Putamen (tissue), 1 donor: ENCODE results near the gene PLA2R1.
A peak's percentile ranks its signal among the peaks of the same experiment; 100 is the strongest.

Source experiments
- DNase-seq: peaks from one replicate; pipeline ENCODE4 v3.0.0-alpha.2; 2016; ENCODE audit warnings: low spot score

The PLA2R1 gene

DNA sequence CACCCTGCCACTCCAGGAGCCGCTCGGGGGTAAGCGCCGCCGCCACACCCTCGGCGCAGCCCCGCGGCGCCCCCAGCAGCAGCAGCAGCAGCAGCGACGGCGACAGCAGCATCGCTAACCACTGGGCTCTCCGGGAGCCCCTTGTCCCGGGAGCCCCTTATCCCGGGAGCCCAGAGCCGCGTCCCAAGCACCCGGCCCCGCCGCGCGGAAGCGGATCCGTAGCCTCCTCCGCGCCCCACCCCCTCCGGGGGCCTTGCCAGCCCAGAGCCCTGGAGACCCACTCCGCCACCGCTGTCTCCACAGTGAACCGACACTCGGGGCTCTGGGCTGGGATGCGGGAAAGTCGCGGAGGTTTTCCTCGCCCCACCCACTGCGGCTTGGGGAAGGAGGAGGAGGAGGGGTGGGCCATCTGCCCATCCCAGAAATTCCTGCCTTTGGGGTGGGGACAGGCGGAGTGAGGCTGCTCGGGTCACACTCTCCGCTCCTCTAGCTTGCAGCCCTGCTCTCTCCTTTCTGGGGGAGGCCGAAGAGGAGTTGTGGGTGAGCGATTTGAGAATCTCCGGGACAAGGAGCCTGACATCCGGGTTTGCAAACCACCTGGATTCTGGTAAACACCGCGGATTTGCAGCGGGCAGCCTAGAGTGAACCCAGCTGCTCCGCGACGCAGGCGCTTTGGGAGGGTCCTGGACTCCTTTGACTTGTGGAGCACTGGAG lies at the start of gene PLA2R1:
Gene PLA2R1 (minus strand): TSS at position 324 of the 714 bp plus-strand sequence. CDS start 212 bp downstream, at position 112.
- DNase-seq = peak; percentile 7

DNA sequence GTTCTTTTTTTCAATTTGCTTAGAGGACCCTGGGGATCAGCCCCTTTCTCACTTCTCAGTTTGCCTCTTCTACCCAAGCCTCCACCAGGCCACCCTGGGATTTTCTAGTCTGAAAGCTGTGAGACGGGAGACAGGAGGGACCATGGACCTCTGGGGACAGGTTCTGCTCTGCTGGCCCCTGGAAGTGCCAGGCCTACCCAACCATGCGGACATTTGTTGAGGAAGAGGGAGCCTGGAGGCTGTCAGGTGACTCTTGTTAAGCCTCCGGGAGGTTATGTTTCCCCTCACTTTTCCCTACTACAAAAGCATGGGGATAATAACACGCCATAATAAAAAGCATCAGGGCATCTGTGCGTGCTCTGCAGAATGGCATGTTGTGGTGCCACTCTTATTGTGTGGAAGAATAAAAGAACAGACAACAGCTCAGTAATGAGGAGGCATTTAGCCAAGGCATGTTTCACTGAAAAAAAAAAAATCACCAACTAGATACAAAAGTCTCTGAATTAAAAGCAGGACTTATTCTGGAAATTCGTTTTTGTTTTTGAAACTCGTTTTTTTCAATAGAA lies 48.3 kb upstream of the PLA2R1 start:
- no peak for DNase-seq

DNA sequence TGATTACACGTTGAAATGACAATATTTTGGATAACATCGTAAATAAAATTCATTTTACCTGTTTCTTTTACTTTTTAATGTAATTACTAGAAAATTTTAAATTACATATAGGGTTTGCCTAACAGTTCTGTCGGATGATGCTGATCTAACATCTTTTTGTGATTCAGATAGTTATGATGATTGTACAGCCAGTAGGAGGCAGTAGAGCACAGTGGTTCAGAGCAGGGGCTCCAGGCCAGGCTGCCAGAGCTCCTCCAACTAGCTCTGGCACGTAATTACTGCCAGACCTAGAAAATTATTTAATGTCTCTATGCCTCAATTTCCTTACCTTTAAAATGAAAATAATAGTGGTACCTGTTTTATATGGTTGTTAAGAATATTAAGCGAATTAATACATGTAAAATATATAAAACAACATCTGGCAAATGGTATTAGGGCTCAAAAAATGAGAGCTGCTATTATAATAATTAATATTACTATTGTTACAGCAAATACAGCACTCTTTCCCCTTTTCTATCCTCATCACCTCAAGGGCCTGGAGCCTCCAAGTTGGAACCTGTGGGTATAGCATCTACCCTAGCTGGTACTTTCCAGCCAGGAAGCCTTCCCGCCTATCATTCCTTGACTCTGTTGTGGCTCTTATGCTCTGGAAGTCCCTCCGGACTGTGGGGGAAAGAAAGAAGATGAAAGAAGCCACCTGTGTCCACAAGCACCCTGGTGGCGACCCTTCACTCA lies 47.7 kb upstream of the PLA2R1 start:
- DNase-seq = peak; percentile 57

DNA sequence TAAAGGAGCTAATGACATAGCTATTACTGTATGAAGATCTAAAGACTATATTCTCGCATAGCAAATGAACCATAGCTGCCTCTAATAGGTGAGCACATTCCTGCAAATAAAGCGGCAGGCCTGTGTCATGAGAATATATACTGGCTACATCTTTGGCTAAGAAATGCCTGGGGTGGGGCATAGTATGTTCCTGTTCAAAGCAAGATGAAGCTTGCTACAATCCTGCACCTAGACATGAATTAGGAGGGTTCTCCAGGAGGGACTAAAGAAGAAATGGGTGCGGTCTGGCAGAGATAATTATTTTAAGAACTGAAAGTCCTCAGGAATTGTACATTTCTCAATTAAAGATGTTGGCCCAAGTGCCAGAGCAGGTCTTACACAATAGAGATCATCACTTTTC lies 46.8 kb upstream of the PLA2R1 start:
- no peak for DNase-seq

DNA sequence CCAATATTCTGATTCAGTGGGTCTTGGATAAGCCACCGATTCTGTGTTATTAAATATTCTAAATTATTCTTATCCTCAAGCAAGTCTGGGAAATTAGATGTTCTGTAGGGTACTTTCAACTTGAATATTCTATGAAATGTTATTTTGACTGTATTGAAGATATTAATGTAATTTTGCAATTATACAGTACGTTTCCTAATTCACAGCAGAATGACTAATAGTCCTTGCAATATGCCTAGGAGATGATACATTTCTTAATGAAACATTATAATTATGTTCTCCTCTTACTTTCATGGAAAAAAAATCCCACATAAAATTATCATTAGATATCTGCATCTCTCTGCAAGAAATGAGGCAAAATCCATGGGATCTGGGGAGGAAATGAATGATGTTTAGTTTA lies 46.2 kb upstream of the PLA2R1 start:
- DNase-seq = no peak

DNA sequence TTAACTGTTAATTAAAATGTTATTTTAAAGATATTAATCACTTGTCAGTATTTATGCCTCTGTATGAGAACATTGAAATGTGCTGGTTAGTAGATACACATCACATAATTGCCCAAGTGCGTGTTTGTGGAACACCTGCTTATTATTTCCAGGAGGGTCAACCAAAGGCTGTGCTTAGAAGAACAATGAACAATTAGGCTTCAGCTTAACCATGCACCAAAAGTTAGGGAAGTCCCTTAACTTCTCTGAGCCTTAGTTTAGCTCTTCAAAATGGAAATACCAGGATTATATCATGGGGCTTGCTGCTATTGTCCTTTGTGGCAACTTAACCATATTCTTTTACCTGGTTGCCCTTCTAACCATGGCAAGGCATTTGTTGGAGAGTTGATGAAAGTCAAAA lies 43.0 kb upstream of the PLA2R1 start:
- no peak for DNase-seq

DNA sequence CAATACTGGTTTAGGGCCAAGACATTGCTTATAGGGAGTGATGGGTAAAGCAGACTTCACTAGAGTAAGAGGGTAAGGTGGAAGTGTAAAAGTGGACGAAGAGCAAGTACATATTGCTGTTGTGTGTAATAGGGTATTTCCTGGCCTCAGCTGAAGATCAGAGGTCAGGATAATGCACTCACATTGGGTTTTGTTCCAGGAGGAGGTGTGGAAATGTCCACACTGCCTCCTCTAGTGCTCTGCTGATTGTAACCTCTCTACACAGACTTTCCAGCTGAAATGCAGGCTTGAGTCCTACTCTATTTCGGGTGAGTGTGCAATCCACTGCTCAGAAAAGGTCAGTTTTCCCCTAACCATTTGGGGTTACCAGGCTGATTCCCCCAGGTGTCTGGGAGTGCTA lies 41.7 kb upstream of the PLA2R1 start:
- no peak for DNase-seq

DNA sequence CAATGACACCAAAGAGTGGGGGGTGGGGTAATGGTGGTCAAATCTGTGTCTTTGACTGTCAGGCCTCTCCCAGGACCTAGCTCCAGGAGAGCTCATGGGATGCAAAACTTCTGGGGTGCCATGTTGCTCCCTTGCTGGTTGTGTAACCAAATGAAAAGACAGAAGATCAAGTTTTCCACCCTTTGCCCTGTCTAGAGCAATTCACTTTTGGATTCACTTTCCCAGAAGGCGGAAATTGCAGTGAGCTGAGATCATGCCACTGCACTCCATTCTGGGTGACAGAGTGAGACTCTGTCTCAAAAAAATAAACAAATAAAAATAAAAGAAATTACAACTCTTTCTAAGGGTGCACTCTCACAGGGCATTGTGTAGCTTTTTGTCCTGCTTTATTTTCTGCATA lies 34.9 kb upstream of the PLA2R1 start:
- DNase-seq = no peak

DNA sequence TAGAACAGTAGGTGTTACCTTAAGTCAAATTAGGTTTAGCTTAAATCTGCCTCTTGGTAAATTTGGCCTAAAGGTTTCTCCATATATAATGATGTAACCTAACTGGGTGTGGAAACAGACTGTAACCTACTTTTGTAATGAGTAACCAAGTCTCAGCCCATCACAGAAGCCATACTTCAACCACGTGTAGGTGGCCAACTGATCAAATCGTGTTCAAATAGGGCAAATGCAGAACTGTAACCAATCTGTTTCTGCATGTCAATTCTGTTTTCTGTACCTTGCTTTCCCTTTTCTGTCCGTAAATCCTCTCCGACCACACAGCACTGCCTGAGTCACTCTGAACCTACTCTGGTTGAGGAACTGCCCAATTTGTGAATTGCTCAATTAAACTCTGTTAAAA lies 34.0 kb upstream of the PLA2R1 start:
- DNase-seq = no peak

DNA sequence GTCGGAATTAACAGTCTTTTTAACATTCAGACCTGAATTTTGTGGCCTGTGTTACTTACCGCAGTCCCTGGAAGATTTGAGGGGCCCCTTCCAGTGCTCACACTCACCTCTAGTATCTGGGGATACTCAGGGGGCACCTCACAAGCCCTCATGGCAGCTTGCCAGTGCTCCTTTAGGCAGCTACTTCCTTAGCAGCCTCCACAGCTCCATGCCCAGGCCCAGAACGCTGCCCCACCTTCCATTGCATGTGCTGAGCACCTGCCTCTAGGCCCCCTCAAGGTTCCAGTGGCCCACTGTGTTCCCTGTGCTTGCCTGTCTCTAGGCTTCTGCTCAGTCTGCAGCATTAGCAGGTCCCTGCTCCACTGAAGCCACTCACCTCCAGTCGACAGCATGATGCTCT lies 30.0 kb upstream of the PLA2R1 start:
- no peak for DNase-seq

DNA sequence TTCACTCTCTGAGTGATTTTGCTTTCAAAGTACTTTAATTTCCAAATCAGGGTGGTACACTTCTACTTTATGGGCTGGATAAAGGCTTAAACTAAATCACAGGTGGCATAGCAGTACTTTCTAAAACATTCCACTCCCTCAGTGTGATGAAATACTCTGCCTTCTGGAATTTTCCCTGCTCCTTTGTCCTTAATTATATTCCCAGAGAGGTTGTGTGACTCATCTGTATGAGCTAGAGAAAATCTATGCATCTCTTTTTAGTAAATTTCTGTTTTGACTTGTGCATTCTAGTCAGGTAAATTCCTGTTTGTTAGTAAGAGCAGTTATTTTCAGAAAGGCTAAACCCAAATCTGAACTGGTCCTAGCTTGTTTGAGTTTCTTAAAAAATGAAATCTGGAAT lies 29.0 kb upstream of the PLA2R1 start:
- no peak for DNase-seq

DNA sequence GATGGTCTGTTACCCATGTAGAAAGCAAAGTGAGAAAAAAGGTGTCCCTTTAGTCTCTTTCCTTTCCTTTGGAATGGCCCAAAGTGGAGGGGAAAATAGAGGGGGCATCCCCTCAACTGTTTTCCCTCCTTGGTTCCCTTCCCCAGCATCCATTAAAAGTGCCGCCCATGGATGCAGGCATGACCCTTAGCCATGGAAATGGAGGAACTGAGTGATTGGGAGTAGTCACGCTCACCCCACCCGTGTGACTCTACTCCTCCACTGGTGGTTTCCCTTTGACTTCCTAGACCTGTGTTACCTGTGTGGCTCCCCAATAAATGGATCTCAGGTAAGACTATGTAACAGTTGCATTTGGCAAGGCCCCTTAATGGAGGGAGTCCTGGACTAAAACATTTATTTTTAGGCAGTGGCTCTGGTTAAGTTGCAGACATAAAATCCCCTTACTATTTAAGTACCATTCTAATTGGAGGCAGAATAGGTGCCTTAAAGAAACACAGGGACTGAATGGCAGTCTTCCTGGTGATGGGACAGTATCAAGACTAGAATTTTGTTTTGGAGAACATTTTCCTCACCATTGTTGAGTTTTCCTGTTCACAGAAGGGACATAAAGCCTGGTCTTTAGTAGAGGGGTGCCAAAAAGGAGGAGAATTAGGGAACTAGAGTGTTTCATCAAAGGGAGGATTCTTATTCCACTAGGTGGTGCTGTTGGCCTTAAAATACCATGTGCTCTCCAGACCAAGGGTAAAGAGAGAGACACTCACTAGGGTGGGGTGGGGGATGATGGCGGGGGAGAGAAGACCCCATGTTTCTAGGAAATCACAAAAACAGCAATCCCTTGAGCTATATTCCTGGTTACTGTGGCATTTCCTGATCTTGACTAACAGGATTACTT lies 25.7 kb upstream of the PLA2R1 start:
- DNase-seq = no peak

DNA sequence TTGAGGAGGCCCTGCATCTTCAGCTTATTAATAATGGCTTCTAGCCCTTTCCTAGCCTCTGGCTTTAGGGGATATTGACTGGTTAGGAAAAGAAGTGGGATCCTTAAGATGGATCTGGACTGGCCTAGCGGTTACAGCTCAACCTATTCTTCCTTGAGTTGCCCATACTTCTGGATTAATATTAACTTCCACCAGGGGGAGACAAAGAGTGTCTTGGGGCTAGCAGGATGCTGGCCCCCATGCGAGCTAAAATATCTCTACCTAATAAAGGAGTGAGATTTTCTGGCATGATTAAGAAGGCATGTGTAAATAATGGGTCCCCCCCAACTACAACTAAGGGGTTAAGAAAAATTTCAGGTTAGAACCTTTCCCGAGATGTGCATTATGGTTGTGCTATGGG lies 23.2 kb upstream of the PLA2R1 start:
- DNase-seq = no peak

DNA sequence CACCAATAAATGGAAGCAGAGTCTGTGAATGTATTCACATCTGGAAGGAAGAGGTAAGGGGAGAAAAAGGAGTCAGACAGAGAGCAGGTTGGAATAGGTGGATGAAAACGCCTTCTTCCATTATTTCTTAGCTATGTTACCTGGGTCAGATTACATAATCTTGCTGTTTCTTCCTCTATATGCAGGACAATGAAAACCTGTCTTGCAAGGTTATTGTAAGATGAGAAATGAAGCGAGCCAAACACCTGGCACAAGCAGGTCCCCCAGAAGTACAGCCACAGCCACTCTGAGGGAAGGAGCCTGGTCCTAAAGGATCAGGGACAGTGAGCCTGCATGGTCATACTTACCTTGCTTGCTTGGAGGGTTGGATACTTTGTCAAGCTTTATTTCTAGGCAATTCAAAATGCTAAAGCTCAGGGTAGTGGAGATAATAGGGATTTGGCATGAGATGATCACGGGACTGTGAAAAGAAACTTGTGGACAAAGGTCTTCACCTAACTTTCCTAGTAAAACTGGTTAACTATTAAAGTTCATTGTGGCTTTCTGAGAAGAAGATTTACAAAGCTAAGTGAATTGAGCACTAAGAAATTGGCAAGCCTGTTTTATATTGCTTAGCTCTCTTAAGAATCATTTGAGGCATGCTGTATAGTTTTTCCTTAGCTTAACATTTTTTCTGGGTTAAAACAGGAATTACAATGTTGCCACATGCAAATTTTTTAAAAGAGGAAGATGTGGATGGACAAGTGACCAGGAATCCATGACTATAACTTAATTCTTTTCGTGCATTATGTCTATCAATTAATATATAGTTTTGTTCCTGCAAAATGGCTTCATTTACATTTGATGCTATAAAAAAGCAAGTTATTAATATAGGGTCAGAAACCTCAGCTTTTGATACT lies 15.7 kb upstream of the PLA2R1 start:
- DNase-seq = no peak

DNA sequence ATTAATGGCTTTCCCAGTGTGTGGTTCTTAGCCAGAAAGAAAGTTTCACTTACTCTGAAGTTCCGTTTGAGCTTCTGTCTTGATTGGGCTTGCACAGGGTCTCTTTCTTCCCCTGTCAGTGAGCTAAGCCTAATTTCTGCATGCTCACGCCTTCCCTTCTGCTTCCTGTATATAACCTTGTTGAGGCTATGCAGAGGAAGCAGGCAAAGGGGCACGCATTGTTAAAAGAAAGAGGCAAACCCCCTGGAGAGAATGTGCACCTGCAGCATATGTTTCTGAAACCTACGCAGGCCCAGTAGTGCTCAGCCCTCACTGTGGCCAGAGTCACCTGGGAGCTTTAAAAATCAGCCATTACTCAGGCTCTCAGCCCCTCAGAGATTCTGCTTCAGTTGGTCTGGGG lies 14.5 kb upstream of the PLA2R1 start:
- DNase-seq = no peak

DNA sequence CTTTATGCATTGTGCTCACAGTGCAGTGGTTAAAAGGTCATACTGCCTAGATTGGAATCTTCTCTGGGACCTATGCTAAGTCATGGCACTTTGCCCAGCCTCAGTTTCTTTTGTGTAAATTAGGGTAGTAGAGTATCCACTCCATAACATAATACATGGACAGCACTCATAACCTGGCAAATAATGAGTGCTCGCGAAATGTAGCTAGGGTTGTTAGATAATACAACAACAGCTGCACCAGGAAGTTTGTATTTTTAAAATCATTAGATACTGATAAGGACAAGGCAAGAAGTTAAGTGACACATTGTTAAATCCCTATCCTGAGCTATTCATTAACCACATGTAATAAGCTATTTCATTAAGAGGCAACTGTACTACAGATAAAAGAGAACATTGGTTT lies 13.8 kb upstream of the PLA2R1 start:
- DNase-seq = no peak

DNA sequence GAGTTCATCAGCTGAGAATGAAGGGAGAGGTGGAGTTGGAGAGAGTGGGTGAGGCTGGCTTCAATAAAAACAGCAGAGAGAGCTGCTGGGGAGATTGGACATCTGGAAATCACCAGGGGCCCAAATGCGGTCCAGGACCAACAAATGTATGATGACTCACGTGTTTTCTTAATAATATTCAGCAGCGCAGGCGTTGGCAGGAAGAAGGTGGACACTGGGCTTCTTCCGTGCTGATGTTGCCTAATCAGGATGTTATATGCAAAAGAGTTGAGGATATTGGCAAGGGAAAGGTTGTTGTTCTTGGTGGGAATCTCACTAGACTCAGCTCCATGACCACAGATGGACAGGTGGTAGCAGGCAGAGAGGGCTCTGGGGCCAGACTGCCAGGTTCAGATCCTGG lies 12.8 kb upstream of the PLA2R1 start:
- no peak for DNase-seq

DNA sequence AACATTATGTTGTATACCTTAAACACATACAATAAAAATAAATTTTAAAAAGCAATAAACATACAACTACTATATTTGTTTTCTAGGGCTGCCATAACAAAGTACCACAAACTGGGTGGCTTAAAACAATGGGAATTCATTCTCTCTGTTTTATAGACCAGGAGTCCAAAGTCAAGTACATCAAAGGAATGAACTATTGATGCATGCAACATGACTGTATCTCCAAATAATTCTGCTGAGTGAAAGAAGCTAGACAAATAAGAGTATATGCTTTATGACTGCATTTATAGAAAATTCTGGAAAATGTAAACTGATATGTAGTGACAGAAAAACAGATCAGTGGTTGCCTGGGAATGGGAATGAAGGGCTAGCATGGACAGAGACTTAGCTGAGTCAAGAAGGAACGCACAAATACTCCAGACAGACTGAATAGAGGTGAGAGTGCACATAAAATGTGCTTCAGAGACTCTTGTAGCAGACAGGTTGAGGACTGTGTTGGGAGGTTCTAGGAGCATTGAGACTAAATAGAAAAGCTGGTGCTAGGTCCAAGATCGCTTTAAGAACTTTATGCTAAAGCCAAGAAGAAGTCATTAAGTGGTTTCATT lies 11.0 kb upstream of the PLA2R1 start:
- DNase-seq = no peak

DNA sequence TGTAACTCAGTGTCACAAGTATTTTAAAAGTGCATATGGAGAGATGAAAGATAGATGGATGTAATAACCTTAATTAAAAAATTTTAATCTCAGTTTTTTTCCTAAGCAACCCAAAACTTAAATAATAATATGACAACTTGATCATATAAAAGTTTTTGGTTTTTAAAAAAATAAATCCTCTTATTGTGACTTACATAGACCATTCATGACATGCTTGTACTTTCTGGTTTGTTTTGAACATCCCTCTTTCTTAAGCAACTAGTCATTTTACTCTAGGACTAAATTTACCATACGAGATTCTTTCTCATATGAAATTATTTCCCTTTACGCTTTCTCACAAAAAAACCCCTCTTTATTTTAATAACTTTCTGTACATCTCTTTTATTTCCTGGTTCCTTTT lies 6.5 kb upstream of the PLA2R1 start:
- DNase-seq = no peak

DNA sequence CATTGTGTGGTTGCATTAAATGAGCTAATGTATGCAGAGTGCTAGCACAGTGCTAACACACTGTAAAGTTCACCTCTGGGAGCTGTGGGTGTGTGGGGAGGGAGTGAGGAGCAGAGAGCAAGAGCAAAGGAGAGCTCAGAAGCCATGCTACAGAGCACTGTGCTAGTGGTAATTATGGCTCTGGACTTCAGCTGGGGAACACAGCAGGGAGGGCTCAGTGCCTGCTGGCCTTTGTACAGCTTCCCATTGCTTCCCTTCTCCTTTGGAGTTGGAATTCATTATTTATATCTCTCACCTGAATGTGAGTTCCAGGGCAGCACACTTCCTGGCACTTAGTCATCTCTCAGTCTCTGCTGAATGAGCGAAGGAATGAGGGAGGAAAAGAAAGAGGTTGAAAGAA lies 2.5 kb upstream of the PLA2R1 start:
- DNase-seq = peak; percentile 17
